ENCODE data around the gene TBL1X.

TBL1X gene

GRCh38 chrX:9662148-9662547 is 197.3 kb downstream of the TBL1X start:
- Histone ChIP-seq H3K27me3 (ENCODE audit: control insufficient read depth in 1 of 2, insufficient read depth in 2 of 2, low read length in 2 of 2) (no peaks in the 10 kb centered on the region), H3K36me3 (ENCODE audit: control insufficient read depth in 2 of 2, insufficient read depth in 2 of 2, low read length in 2 of 2) (no peaks in the 10 kb centered on the region), H3K4me1 (ENCODE audit: control insufficient read depth, insufficient read depth, low read length) (peaks cover 12% of the 10 kb centered on the region), H3K9me3 (ENCODE audit: control insufficient read depth in 2 of 2, low read length in 2 of 2) (no peaks in the 10 kb centered on the region), H3K27ac (ENCODE audit: low read length) (no peak overlapping the region), H3K9ac (ENCODE audit: low read length in 2 of 2) (no peak overlapping the region), H3K4me3 (ENCODE audit: low read length in 2 of 2) (no peak overlapping the region)

DNA sequence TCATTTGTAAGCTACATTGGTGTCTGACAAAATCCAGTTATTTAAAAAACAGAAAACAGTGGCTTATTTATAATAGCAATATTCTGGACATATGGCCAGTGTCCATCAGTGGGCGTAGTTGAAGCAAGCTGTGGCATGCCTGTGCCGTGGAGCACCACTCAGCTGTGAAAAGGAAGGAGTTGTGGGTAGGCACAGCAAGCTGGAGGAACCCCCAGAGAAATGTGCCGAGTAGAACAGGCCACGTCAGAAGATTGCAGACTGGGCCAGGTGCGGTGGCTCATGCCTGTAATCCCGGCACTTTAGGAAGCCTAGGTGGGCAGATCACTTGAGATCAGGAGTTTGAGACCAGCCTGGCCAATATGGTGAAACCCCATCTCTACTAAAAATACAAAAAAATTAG is 198.4 kb downstream of the TBL1X start:
- no peaks in the 10 kb centered on the region for H3K36me3 ChIP-seq (ENCODE audit: control insufficient read depth in 2 of 2, insufficient read depth in 2 of 2, low read length in 2 of 2)
- H3K4me1 ChIP-seq (ENCODE audit: control insufficient read depth, insufficient read depth, low read length), result peaks cover 11% of the 10 kb centered on the region
- no peak overlapping the region for H3K4me3 ChIP-seq (ENCODE audit: low read length in 2 of 2)
- H3K9me3 ChIP-seq (ENCODE audit: control insufficient read depth in 2 of 2, low read length in 2 of 2), result no peaks in the 10 kb centered on the region
- H3K27ac ChIP-seq (ENCODE audit: low read length), result no peak overlapping the region
- H3K27me3 ChIP-seq (ENCODE audit: control insufficient read depth in 1 of 2, insufficient read depth in 2 of 2, low read length in 2 of 2), result no peaks in the 10 kb centered on the region
- no peak overlapping the region for H3K9ac ChIP-seq (ENCODE audit: low read length in 2 of 2)

DNA sequence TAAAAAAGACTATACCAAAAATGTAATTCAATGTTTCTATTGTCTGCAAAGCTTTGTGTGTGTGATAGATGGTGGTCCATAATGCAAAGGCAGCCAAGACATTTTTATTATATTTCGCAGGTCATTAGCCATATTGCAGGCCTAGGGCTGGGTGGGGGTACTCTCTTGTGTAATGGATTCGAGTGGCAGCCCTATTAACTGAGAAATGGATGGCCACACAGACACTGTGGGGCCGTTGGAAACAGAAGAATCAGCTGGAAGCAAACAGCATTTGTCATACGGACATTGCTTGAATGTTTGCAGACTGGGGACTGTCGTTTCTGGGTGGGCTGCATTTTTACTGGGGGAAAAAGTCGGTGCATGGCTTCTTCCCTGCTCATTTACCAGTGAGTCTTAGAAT is 199.4 kb downstream of the TBL1X start:
- peaks cover 7% of the 10 kb centered on the region for H3K4me1 ChIP-seq (ENCODE audit: control insufficient read depth, insufficient read depth, low read length)
- no peak overlapping the region for H3K4me3 ChIP-seq (ENCODE audit: low read length in 2 of 2)
- H3K36me3 ChIP-seq (ENCODE audit: control insufficient read depth in 2 of 2, insufficient read depth in 2 of 2, low read length in 2 of 2), result no peaks in the 10 kb centered on the region
- no peaks in the 10 kb centered on the region for H3K9me3 ChIP-seq (ENCODE audit: control insufficient read depth in 2 of 2, low read length in 2 of 2)
- H3K27ac ChIP-seq (ENCODE audit: low read length), result no peak overlapping the region
- no peaks in the 10 kb centered on the region for H3K27me3 ChIP-seq (ENCODE audit: control insufficient read depth in 1 of 2, insufficient read depth in 2 of 2, low read length in 2 of 2)
- H3K9ac ChIP-seq (ENCODE audit: low read length in 2 of 2), result no peak overlapping the region

DNA sequence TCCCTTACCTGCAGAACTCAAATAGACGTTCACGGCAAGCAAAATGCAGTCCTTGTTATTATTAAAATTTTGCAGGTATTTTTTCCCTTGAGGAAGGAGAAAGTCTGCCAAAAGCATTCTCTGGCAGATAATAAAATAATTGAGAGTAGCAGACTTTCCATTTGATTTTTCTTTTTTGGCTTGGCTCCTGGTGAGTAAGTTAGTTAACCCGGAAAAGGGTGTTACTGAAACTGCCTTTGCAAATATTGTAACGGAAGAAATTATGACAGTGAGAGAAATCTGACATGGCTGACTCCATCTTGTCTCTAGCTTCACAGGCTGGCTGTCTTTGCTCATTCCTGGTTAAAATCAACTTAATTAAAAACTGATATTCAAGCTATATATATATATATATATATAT is 200.3 kb downstream of the TBL1X start:
- no peak overlapping the region for H3K9ac ChIP-seq (ENCODE audit: low read length in 2 of 2)
- H3K36me3 ChIP-seq (ENCODE audit: control insufficient read depth in 2 of 2, insufficient read depth in 2 of 2, low read length in 2 of 2), result no peaks in the 10 kb centered on the region
- H3K27ac ChIP-seq (ENCODE audit: low read length), result no peak overlapping the region
- no peaks in the 10 kb centered on the region for H3K9me3 ChIP-seq (ENCODE audit: control insufficient read depth in 2 of 2, low read length in 2 of 2)
- H3K4me3 ChIP-seq (ENCODE audit: low read length in 2 of 2), result no peak overlapping the region
- peaks cover 7% of the 10 kb centered on the region for H3K4me1 ChIP-seq (ENCODE audit: control insufficient read depth, insufficient read depth, low read length)
- no peaks in the 10 kb centered on the region for H3K27me3 ChIP-seq (ENCODE audit: control insufficient read depth in 1 of 2, insufficient read depth in 2 of 2, low read length in 2 of 2)

- Histone ChIP-seq H3K27me3 (ENCODE audit: control insufficient read depth in 1 of 2, insufficient read depth in 2 of 2, low read length in 2 of 2) (no peaks in the 10 kb centered on the region), H3K27ac (ENCODE audit: low read length) (no peak overlapping the region), H3K4me3 (ENCODE audit: low read length in 2 of 2) (no peak overlapping the region)
Observed at GRCh38 chrX:9668537-9668936, 203.7 kb downstream of the TBL1X start.

DNA sequence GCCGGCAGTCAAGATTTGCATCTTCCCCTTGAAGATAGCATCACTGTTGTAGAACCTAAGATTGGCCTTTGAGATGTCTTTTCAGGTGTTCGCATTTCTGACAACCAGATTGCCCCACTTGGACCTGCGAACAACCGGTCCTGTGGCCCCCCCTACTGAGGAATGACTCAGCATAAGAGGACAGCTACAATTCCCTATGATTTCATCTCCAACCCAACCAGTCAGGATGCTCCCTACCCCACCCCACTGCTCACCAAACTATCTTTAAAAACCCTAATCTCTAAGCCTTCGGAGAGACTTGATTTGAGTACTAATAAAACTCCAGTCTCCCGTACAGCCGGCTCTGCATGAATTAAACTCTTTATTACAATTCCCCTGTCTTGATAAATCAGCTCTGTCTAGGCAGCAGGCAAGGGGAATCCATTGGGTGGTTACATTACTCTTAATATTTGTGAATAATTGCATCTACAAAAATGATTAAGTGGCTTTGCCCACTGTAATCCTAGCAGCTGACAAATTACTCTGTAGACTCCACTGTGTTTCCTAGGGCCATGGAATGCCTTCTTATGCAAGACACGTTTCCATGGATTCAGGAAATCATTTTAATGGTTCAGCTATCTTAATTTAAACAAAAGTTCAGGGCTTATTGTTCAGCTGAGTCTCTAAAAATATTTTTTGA is 205.4 kb downstream of the TBL1X start:
- H3K9ac ChIP-seq (ENCODE audit: low read length in 2 of 2), result no peak overlapping the region
- no peak overlapping the region for H3K4me3 ChIP-seq (ENCODE audit: low read length in 2 of 2)
- no peaks in the 10 kb centered on the region for H3K27me3 ChIP-seq (ENCODE audit: control insufficient read depth in 1 of 2, insufficient read depth in 2 of 2, low read length in 2 of 2)
- H3K27ac ChIP-seq (ENCODE audit: low read length), result no peak overlapping the region
- no peaks in the 10 kb centered on the region for H3K36me3 ChIP-seq (ENCODE audit: control insufficient read depth in 2 of 2, insufficient read depth in 2 of 2, low read length in 2 of 2)
- H3K9me3 ChIP-seq (ENCODE audit: control insufficient read depth in 2 of 2, low read length in 2 of 2), result no peaks in the 10 kb centered on the region
- peaks cover 8% of the 10 kb centered on the region for H3K4me1 ChIP-seq (ENCODE audit: control insufficient read depth, insufficient read depth, low read length)

More at GRCh38 chrX:9668537-9668936, 203.7 kb downstream of the TBL1X start:
- Histone ChIP-seq H3K36me3 (ENCODE audit: control insufficient read depth in 2 of 2, insufficient read depth in 2 of 2, low read length in 2 of 2) (no peaks in the 10 kb centered on the region), H3K9me3 (ENCODE audit: control insufficient read depth in 2 of 2, low read length in 2 of 2) (no peaks in the 10 kb centered on the region), H3K9ac (ENCODE audit: low read length in 2 of 2) (no peak overlapping the region), H3K4me1 (ENCODE audit: control insufficient read depth, insufficient read depth, low read length) (peaks cover 8% of the 10 kb centered on the region)

DNA sequence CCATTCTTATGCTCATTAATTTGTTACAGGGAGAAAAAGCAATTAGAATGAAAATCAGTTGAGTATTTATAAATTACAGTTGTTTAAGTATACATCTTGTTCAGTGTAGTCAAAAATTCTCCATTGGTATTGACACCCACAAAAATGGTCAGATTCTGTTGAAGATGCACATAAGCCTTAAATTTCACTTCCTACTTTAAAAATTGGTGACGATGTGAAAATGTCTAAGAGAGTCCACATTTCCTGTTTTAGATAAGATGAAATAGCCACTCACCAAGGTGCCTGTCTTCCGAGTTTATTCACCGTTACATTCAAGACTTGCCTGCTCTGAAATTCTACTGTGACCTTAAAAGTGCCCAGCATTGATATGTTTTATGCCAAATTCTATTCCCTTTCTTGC is 207.1 kb downstream of the TBL1X start:
- Histone ChIP-seq H3K9me3 (ENCODE audit: control insufficient read depth in 2 of 2, low read length in 2 of 2) (no peaks in the 10 kb centered on the region), H3K27me3 (ENCODE audit: control insufficient read depth in 1 of 2, insufficient read depth in 2 of 2, low read length in 2 of 2) (no peaks in the 10 kb centered on the region), H3K9ac (ENCODE audit: low read length in 2 of 2) (no peak overlapping the region), H3K27ac (ENCODE audit: low read length) (no peak overlapping the region), H3K36me3 (ENCODE audit: control insufficient read depth in 2 of 2, insufficient read depth in 2 of 2, low read length in 2 of 2) (no peaks in the 10 kb centered on the region), H3K4me3 (ENCODE audit: low read length in 2 of 2) (no peak overlapping the region), H3K4me1 (ENCODE audit: control insufficient read depth, insufficient read depth, low read length) (peaks cover 5% of the 10 kb centered on the region)

DNA sequence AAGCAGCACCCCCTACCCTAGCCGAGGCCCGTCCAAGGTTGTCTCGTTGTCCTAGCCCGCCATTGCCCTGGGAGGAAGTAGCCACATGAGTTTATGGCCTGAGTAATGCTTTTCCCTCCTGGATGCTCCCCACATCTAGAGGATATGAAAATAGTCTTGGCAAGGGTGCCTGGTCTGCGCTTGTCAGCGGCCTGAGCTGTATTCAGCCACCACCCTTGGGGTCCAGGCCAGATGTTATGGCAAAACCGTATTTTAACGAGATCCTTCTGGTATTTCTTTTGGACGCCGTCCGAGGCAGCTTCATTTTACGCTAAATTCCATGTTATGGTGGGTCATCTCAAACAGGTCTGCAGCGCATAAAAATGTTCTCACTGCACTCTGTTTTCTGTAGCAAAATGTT is 211.4 kb downstream of the TBL1X start:
- Histone ChIP-seq H3K27me3 (ENCODE audit: control insufficient read depth in 1 of 2, insufficient read depth in 2 of 2, low read length in 2 of 2) (no peaks in the 10 kb centered on the region), H3K9me3 (ENCODE audit: control insufficient read depth in 2 of 2, low read length in 2 of 2) (no peaks in the 10 kb centered on the region), H3K36me3 (ENCODE audit: control insufficient read depth in 2 of 2, insufficient read depth in 2 of 2, low read length in 2 of 2) (no peaks in the 10 kb centered on the region), H3K4me3 (ENCODE audit: low read length in 2 of 2) (no peak overlapping the region), H3K4me1 (ENCODE audit: control insufficient read depth, insufficient read depth, low read length) (no peaks in the 10 kb centered on the region), H3K27ac (ENCODE audit: low read length) (no peak overlapping the region), H3K9ac (ENCODE audit: low read length in 2 of 2) (no peak overlapping the region)

- Histone ChIP-seq H3K9me3 (ENCODE audit: control insufficient read depth in 2 of 2, low read length in 2 of 2) (no peaks in the 10 kb centered on the region), H3K27me3 (ENCODE audit: control insufficient read depth in 1 of 2, insufficient read depth in 2 of 2, low read length in 2 of 2) (no peaks in the 10 kb centered on the region), H3K27ac (ENCODE audit: low read length) (no peak overlapping the region), H3K9ac (ENCODE audit: low read length in 2 of 2) (no peak overlapping the region), H3K36me3 (ENCODE audit: control insufficient read depth in 2 of 2, insufficient read depth in 2 of 2, low read length in 2 of 2) (no peaks in the 10 kb centered on the region), H3K4me3 (ENCODE audit: low read length in 2 of 2) (no peak overlapping the region), H3K4me1 (ENCODE audit: control insufficient read depth, insufficient read depth, low read length) (no peaks in the 10 kb centered on the region)
Observed at GRCh38 chrX:9676738-9677097, 211.9 kb downstream of the TBL1X start.

GRCh38 chrX:9677098-9677739 is 212.4 kb downstream of the TBL1X start:
- no peak overlapping the region for H3K9ac ChIP-seq (ENCODE audit: low read length in 2 of 2)
- H3K27me3 ChIP-seq (ENCODE audit: control insufficient read depth in 1 of 2, insufficient read depth in 2 of 2, low read length in 2 of 2), result no peaks in the 10 kb centered on the region
- no peaks in the 10 kb centered on the region for H3K36me3 ChIP-seq (ENCODE audit: control insufficient read depth in 2 of 2, insufficient read depth in 2 of 2, low read length in 2 of 2)
- peak overlapping the region in 1 of 2 donors; percentile 4 for H3K4me3 ChIP-seq (ENCODE audit: low read length in 2 of 2)
- no peak overlapping the region for H3K27ac ChIP-seq (ENCODE audit: low read length)
- no peaks in the 10 kb centered on the region for H3K4me1 ChIP-seq (ENCODE audit: control insufficient read depth, insufficient read depth, low read length)
- H3K9me3 ChIP-seq (ENCODE audit: control insufficient read depth in 2 of 2, low read length in 2 of 2), result no peaks in the 10 kb centered on the region

DNA sequence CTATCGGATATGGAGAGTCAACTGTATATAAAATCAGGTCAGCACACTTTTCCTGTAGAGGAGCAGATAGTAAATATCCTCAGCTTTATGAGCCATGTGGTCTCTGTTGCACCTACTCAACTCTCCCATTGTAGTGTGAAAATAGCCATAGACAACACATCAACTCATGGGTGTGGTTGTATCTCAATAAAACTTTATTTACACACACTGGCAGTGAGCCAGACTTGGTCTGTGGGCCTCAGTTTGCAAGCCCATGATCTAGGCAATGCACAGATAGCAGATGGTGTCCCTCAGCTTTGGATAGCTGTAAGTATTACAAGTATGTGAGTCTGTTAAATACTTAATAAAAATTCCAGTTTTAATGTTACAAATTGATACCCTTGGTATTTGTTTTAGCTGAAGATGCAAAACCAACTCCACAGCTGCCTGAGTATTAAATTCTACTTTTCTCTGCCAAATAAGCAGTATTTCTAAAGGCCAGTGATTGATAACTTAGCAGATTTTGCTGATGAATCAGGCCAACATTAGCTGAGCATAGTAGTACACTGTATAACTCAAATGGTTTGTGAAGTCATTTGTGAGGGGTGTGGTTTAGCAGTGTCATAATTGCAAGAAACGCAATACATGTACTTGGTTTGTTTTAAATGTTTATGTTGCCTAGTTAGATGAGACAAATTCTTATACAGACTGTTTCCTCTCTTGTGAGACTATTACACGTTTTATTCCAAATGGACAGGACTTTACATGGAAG is 213.5 kb downstream of the TBL1X start:
- Histone ChIP-seq H3K27me3 (ENCODE audit: control insufficient read depth in 1 of 2, insufficient read depth in 2 of 2, low read length in 2 of 2) (no peaks in the 10 kb centered on the region), H3K36me3 (ENCODE audit: control insufficient read depth in 2 of 2, insufficient read depth in 2 of 2, low read length in 2 of 2) (no peaks in the 10 kb centered on the region), H3K27ac (ENCODE audit: low read length) (no peak overlapping the region), H3K4me1 (ENCODE audit: control insufficient read depth, insufficient read depth, low read length) (no peaks in the 10 kb centered on the region), H3K9me3 (ENCODE audit: control insufficient read depth in 2 of 2, low read length in 2 of 2) (no peaks in the 10 kb centered on the region), H3K9ac (ENCODE audit: low read length in 2 of 2) (no peak overlapping the region), H3K4me3 (ENCODE audit: low read length in 2 of 2) (no peak overlapping the region)

Measured in stomach smooth muscle (tissue), 2 donors.